GM10248 (cell line): ENCODE measurements around the gene GRM1.

Source experiments
- CTCF ChIA-PET: fragments of 300-600 bp; sonication (Branson Sonifier 250); formaldehyde crosslinking; extraction: SDS; loops from one replicate; lab custom pipeline; 2021; ENCODE audit warnings: antibody characterized with exemption; lab: Yijun Ruan, JAX
- POLR2A ChIA-PET: fragments of 350-650 bp; sonication (Branson Sonifier 250); formaldehyde crosslinking; extraction: SDS; loops from one replicate; lab custom pipeline; 2020; ENCODE audit warnings: antibody characterized with exemption; lab: Yijun Ruan, JAX
- DNase-seq: peaks from one replicate; pipeline ENCODE4 v3.0.0; 2012; ENCODE audit errors: extremely low spot score
- TF ChIP-seq, protein P1 (sequence below): IDR thresholded peaks from 2 replicates; pipeline ENCODE4 v1.5.1; 2012; ENCODE audit warnings: mild to moderate bottlenecking, low read depth; ENCODE audit errors: extremely low read depth, missing control alignments, control extremely low read depth

The GRM1 gene

DNA sequence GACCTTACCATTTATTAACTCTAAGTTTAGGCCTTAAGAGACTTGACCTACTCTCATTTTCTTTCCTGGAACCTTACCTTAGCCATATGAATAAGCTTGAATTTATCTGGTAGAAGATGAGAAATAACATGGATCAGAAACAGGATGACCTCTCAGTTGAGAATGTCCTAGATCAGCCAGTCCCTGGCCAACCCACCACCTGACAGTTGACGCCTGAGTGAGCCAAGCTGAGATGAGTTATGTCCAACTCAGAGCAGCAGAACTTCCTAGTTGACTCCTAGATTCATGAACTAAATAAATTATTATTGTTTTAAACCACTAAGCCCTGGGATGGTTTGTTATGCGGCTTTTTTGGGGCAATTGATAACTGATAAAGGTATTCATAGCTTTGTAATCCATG is 281.8 kb downstream of the GRM1 start:
- TF ChIP-seq, protein P1, sequence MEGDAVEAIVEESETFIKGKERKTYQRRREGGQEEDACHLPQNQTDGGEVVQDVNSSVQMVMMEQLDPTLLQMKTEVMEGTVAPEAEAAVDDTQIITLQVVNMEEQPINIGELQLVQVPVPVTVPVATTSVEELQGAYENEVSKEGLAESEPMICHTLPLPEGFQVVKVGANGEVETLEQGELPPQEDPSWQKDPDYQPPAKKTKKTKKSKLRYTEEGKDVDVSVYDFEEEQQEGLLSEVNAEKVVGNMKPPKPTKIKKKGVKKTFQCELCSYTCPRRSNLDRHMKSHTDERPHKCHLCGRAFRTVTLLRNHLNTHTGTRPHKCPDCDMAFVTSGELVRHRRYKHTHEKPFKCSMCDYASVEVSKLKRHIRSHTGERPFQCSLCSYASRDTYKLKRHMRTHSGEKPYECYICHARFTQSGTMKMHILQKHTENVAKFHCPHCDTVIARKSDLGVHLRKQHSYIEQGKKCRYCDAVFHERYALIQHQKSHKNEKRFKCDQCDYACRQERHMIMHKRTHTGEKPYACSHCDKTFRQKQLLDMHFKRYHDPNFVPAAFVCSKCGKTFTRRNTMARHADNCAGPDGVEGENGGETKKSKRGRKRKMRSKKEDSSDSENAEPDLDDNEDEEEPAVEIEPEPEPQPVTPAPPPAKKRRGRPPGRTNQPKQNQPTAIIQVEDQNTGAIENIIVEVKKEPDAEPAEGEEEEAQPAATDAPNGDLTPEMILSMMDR: no peak
- no peak for DNase-seq
- CTCF ChIA-PET: interaction anchor here (0.8 kb wide), 1 partner anchor 25 kb away, joined by 3 read pairs; no protein-coding TSS in a partner anchor
- POLR2A ChIA-PET: no interaction called here

DNA sequence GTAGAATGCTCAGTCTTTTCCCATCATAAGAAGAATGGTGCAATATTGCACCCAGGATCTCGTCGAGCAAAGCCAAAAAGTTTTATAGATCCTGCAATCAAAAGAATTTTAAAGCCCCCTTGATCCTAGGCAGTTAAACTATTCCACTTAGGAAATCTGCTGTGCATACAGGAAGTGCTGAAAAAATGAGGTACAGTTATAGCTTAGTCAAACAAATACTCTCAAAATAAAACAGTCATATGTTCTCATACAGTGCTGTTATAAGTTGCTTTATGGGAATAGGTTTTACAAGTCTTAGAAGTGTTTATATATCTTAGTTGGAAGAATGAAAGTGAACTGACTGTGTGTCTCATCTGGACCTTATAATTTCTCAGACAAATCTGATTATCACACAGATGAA is 282.2 kb downstream of the GRM1 start:
- TF ChIP-seq, protein P1: no peak
- CTCF ChIA-PET: interaction anchor here (0.8 kb wide), 1 partner anchor 26 kb away, joined by 3 read pairs; no protein-coding TSS in a partner anchor
- POLR2A ChIA-PET: no interaction called here
- no peak for DNase-seq

DNA sequence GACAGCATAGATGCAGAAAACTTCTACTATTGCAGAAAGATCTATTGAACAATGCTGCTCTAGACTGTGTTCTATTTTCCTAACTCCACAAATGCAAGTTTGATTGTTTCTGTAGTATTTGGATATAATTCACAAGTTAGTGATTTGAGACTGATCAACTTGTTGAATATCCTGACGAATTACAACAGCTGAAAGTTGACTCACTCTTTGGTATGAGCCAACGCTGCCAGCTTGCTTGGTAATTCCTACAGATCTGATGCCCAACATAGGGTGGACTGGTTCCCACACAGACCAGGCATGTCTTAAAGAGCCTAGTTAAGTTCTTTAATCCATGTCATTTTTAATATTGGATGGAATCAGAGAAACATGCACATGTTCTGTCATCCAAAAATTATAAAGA is 283.7 kb downstream of the GRM1 start:
- TF ChIP-seq, protein P1: no peak
- CTCF ChIA-PET: no interaction called here
- POLR2A ChIA-PET: no interaction called here
- DNase-seq: no peak

DNA sequence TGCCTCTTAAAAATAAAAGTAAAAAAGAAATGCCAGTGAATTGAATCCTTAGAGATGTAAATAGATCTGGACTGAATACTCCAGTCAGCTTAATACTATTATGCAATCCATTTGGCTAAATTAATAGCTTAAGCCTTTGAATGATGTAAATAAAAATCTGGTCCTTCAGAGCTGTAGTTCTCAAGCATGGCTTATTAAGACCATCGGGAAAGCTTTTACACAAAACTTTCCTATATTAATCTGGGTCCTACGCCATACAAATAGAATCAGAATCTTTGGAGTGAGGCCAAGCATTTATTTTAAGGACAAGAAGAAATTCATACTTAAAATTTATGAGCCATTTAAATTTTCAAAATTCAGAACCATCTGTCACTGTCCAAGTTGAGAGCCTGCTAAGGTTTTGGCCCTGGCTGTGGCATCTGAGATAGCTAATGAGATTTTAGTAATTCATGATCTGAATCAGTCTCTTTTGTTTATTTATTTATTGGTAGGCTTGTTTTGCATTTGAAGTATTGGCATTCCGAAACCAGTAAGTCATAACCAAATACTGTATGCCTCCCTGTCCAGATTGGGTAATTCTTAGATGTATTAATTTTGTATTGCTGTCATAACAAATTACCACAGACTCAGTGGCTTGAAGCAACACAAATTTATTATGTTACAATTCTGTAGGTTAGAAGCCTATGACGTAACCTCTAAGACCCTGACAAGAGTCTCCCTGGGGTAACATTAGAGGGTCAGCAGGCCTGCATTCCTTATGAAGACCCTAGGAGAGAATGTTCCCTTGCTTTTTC is 286.7 kb downstream of the GRM1 start:
- no peak for DNase-seq
- ChIA-PET POLR2A (no interaction called here), CTCF (interaction anchor here (1.2 to 1.4 kb wide), 2 partner anchors 12 to 15 kb away, joined by 3 to 6 read pairs; no protein-coding TSS in a partner anchor)
- TF ChIP-seq, protein P1: no peak

DNA sequence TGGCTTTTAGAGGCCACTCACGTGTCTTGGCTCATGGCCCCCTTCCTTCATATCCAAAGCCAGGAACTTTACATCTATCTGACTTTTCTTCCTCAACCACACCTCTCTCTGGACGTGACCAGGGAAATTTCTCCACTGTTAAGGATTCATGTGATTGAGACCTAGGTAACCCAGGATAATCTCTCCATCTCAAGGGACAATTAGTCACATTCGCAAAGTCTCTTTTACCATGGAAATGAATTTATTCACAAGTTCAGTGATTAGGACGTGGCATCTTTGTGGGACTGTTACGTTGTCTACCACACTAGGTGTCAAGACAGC is 287.3 kb downstream of the GRM1 start:
- TF ChIP-seq, protein P1: no peak
- ChIA-PET CTCF (no interaction called here), POLR2A (no interaction called here)
- DNase-seq: no peak

DNA sequence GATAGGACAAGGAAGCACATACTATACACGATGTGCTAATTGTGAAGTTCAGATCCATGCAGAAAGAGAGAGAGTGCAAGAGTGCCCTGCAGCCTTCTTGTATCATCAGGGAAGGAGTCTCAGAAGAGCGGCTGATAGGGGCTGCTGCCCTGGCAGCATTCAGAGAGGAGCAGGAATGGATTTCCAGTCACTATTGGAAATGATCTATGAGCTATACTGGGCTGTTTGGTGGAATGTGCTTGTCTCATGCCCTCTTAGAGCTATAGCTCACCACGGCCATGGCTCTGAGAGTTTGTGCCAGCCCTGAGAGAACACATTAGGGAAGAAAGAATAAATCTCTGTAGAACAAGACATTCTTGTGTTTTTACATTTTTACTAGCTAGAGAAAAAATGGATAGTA is 302.2 kb downstream of the GRM1 start:
- DNase-seq: no peak
- CTCF ChIA-PET: interaction anchor here (0.8 to 1.5 kb wide), 3 partner anchors 9 to 33 kb away, joined by 3 to 4 read pairs (median 3); no protein-coding TSS in a partner anchor
- TF ChIP-seq, protein P1: no peak
- POLR2A ChIA-PET: no interaction called here
